ENCODE data around the gene NEXMIF.
"Not testable (repeated sequence)": the region's sequence is repeated elsewhere in the genome, so short reads cannot be mapped to it uniquely, and the experiment has no call there.

NEXMIF gene

DNA sequence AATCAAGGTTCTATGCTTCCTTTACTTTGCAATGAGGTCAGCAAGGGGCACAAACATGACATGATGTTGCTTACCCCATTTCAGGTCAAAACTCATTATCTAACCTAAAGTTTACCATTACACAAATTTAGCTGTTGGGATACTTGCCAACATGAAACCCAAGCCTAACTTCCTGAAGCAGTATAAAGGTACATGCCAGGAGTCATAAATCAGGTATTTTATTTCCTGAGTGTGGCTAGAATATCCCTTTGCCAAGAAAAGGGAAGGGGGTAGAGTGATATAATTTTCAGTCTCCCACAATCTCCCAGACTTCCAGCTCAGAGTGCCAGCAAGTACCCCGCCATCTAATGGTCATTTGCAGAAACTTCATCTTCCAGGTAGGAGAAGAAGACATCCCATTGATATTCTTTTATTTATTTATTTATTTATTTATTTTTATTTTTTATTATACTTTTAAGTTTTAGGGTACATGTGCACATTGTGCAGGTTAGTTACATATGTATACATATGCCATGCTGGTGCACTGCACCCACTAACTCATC lies 136.6 kb downstream of the NEXMIF start:
- no peak for DNase-seq

- no peak for DNase-seq
Measured at GRCh38 chrX:74784629-74785028, 140.6 kb downstream of the NEXMIF start.

DNA sequence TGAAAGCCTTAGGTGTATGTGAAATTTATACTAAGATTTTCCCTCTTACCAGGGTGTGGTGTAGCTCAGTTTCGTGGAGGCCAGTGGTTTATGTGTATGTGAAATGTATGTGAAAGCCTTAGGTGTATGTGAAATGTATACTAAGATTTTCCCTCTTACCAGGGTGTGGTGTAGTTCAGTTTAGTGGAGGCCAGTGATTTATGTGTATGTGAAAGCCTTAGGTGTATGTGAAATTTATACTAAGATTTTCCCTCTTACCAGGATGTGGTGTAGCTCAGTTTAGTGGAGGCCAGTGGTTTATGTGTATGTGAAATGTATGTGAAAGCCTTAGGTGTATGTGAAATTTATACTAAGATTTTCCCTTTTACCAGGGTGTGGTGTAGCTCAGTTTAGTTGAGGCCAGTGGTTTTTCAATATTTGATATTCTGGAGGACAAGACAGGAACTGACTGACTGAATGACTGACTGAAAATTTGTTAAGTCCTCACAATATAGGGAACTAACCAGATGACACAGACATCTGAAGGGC lies 143.7 kb downstream of the NEXMIF start:
- DNase-seq: no peak

DNA sequence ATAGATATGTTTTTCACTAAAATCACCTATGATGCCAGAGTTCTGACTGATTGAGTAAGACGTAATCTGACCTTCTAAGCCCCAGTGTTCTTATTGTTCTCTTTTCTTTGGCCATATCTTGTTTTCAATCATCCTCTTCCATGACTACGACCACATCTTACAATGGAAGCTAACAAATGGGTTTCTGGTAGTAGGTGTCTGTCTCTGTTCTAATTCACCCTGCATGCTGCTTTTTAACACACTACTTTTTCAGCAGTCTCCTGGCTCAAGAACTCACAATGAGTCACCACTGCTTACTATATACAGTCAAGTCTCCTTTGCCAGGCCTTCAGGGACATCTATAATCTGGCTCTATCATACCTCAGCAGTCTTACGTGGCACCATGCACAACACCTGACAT lies 146.1 kb downstream of the NEXMIF start:
- DNase-seq: no peak

DNA sequence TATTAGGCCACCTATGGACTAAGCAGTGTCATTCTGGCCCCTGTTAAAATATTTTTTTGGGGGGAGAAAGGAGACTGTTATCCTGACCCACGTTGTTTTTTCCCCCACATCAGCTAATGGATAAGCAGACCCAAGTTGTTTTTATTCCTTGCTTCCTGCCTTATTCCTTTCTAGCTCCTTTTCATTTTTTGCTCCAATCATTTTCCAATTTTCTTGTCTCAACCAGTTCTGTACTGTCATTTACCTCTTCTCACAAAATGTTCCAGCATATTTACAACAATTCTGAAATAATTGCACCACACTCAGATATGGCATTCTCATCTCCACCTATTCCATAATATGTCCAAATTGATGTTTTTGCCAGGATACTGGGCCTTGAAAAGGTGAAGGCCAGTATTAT lies 150.3 kb downstream of the NEXMIF start:
- DNase-seq: no peak

- DNase-seq: no peak
Measured at GRCh38 chrX:74736450-74736849, 188.8 kb downstream of the NEXMIF start.

DNA sequence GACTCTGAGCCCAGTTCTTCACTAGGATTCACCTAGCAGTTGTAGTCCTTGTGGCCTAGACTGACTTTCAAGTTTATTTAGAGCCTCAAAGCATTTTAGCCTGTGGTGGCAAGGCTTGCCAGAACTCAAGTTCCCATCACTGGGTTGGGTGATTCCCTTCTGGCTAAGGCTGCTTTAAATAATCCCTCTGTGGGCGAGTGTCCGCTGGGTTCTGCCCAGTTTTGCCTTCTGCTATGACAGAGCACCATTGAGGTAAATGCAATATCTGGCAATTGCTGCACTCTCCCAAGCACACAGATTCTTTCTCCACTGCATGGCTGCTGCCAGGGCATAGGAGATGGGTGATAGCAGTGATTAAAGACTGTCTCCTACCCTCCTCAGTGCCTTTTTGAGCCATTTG lies 220.0 kb downstream of the NEXMIF start:
- no peak for DNase-seq

- DNase-seq: not testable (repeated sequence)
Measured at GRCh38 chrX:74701343-74701742, 223.9 kb downstream of the NEXMIF start.

DNA sequence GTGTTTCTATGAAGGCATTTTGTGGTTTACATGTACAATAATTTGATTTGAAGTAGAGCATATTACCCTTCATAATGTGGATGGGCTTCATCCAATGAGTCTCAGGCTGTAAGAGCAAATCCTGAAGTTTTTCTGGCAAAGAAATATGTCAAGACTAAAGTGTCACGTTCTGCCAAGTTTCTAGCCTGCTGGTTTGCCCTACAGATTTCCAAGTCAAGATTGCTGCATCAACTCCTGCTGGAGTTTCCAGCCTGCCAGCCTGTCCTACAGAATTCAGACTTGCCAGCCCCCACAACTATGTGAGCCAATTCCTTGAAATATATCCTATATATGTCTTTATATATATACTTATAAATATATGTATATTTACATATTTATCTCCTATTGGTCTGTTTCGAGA lies 240.8 kb downstream of the NEXMIF start:
- DNase-seq: no peak

Measured in NCI-H2227 treated with DMSO at 0.1 percent for 48 hours (cell line).